Smooth muscle cell of the brain vasculature (primary cell): ENCODE data around the gene DPPA3.
"Not testable (repeated sequence)": the region's sequence is repeated elsewhere in the genome, so short reads cannot be mapped to it uniquely, and the experiment has no call there.

Experiments
- DNase-seq: peaks from one replicate; pipeline ENCODE4 v3.0.0-alpha.2; 2012; ENCODE audit warnings: low read depth, low spot score

The DPPA3 gene

DNA sequence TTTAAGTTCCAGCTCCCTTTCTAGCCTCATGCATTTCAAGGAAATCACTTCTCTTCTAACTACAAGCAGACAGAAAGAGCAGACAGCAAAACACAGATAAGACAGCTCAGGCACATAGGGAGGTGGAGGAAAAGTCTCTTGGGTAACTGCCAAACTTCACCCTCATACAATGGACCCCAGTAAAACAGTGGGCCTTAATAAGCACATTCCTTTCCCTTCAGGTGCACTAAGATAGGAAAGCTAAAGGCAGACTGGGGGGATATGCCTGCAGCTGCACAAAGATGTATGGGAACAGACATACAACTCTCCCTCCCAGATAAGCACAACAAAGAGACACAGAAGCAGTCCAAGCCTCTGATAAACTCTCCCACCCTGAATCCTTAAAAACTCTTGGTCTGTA, 19.8 kb downstream of the DPPA3 start:
- DNase-seq, result not testable (repeated sequence)

DNA sequence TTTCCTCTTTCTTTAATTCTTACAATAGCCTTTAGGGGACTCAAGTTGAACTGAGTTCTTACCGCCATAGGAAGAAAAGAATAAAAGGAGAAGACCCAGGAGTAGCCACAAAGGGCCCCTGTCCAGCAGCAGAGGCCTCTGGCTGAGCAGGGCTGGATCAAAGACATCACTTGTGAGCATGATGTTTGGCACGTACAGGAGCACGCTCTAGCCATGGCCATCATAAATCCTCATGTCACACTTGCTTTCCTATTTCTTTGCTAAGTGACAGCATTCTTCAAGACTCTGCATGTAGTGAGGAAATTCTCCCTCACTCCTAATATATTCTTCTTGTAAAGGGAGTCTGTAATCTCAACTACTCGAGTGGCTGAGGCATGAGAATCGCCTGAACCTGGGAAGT, 20.3 kb downstream of the DPPA3 start:
- no peak for DNase-seq

DNA sequence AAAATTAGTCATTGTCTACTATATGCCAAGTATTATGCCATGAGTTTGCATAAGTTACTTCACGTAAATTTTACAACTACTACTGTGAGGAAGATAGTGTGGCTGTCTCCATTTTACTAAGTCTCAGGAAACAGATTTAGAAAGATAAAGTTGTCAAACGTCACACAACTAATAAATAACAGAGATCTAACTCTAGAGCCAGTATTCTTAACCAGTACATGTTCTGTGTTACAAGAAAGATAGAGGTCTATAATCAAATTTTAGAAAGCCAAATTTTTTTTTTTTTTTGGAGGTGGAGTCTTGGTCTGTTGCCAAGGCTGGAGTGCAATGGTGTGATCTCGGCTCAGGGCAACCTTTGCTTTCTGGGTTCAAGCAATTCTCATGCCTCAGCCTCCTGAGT, 21.8 kb downstream of the DPPA3 start:
- DNase-seq, result no peak

DNA sequence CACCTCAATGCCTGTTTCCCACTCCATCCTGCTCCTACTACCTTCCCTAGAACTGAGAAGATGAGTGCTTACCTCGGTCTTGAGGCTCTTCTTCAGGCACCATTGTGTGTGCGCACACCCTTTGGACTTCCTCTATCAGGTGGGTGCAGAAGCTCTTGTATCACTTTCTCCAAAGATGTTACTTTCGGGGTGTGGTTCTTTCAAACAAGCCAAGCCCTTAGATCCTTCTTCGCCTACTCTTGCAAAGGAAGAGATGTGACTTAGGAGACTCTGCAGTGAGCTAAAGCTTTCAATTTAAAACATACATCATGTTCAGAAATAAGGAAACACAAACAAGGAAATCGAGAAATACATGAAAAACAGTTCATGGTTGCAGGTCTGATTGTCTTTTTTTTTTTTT, 36.0 kb downstream of the DPPA3 start, which contains the start of gene CLEC4C:
Gene CLEC4C (minus strand): TSS at position 130 of the 400 bp plus-strand sequence. CDS start 27 bp downstream, at position 103.
- no peak for DNase-seq

DNA sequence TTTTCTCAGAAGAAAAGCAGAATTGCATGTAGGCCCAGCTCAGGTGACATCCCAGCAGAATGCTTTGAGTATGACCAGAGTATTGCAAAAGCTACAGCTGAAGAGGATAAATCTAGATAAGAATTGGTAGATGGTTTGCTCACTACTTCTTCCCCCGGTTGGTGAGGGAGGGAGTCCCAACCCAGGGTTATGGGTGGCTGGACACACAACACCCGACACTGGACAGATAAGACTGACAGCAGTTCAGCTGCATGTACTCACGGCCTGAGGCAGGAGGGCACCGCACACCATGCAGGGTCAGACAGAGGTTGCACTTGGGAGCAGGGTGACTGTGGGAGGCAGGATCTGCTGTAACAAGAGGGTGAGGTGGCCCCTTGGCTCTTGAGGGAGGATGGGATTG, 37.6 kb downstream of the DPPA3 start:
- DNase-seq, result no peak

DNA sequence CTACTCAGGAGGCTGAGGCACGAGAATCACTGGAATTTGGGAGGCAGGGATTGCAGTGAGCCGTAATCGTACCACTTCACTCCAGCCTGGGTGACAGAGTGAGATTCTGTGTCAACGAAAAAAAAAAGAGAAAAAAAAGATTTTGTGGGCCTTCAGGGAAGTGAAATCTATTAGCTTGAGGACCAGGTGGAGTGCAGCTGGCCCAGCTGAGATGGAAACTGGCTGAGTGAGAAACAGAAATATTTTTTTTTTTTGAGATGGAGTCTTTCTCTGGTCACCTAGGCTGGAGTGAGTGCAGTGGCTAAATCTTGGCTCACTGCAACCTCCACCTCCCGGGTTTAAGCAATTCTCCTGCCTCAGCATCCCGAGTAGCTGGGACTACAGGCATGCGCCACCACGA, 38.2 kb downstream of the DPPA3 start:
- no peak for DNase-seq

DNA sequence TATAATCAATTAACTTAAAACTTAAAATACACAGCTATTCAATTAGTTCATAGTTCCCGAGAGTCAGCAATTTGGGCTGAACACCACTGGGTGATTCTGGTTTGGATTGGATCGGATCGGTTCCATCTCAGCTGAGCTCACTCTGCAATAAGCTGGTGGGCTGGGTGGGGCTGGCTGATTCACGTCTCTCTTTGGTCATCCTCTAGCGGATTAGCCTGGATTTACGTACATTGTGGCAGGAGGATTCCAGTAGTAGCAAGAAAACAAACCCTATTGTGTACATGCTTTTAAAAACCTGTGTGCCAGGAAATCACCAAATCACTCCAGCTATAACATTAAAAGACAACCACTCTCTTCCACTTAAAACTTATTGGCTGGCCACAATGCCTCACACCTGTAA, 39.1 kb downstream of the DPPA3 start:
- no peak for DNase-seq

DNA sequence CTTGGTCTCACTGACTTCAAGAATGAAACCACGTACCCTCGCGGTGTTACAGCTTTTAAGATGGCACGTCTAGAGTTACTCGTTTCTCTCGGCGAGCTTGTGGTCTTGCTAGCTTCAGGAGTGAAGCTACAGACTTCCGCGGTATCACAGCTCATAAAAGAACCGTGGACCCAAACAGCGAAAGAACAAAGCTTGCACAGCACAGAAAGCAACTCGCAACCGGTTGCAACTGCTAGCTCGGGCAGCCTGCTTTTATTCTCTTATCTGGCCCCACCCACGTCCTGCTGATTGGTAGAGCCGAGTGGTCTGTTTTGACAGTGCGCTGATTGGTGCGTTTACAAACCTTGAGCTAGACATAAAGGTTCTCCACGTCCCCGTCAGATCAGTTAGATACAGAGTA, 40.2 kb downstream of the DPPA3 start:
- DNase-seq, result no peak

DNA sequence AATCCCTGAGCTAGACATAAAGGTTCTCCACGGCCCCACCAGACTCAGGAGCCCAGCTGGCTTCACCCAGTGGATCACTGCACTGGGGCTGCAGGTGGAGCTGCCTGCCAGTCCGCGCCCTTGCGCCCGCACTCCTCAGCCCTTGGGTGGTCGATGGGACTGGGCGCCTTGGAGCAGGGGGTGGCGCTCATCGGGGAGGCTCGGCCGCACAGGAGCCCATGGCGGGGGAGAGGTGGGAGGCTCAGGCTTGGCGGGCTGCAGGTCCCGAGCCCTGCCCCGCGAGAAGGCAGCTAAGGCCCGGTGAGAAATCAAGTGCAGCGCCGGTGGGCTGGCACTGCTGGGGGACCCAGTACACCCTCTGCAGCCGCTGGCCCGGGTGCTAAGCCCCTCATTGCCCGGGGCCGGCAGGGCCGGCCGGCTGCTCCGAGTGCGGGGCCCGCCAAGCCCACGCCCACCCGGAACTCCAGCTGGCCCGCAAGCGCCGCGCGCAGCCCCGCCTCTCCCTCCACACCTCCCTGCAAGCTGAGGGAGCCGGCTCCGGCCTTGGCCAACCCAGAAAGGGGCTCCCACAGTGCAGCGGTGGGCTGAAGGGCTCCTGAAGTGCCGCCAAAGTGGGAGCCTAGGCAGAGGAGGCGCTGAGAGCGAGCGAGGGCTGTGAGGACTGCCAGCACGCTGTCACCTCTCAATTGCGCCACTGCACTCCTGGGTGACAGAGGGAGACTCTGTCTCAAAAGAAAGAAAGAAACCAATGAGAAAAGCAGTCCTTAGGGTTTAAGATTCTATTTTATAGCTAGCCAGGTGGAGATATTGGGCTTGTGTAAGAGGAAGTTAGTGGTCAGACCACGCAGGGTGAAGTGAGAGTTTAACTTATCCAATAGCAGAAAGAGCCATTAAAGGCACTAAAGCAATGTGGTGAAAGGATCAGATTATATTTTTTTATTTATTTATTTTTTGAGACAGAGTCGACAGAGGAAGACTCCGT, 41.0 kb downstream of the DPPA3 start:
- DNase-seq, result not testable (repeated sequence)

DNA sequence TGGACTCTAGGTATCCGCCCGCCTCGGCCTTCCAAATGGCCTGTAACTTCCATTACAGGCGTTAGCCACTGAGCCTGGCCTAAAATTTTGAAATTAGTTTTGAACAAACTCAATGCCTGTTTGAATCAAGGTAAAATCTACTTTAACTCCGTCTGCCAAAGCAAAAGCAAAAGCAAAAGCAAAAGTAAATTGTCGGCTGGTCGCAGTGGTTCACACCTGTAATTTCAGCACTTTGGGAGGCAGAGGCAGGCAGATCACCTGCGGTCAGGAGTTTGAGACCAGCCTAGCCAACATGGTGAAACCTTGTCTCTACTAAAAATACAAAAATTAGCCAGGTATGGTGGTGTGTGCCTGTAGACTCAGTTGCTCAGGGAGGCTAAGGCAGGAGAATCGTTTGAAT, 44.4 kb downstream of the DPPA3 start:
- DNase-seq, result not testable (repeated sequence)

DNA sequence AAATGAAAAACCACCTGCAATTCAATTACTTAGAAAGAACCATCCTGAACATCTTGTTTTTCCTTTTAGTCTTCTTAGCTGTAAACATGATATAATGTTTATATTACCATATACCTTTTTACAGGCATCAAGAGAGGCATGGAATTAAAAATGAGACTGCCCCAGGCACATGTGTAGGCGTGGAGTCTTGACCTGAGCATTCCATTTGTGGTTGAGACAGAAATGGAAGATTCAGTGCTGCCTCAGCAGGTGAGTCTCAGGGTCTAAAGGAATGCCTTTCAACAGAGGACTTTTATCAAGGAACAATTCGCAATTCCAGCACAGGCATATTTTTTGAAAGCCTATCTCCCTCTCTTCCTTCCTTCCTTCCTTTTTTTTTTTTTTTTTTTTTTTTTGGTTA, 45.8 kb downstream of the DPPA3 start:
- no peak for DNase-seq

DNA sequence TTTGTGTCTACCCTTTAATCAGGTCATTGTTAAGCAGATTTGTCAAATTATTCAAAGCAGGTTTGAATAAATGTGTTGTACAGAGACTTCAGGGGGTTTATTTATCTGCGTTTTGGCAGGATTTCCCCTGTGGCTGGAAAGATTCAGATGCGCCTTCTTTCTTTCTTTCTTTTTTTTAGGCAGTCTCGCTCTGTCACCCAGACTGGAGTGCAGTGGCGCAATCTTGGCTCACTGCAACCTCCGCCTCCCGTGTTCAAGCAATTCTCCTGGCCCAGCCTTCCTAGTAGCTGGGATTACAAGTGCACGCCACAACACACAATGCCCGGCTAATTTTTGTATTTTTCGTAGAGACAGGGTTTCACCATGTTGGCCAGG, 47.5 kb downstream of the DPPA3 start:
- DNase-seq, result no peak
